ENCODE data around the gene TNS1.

Gene TNS1

GRCh38 chr2:217801711-217802110 is 201.1 kb downstream of the TNS1 start:
- DNase-seq (ENCODE audit: low read depth in 2 of 3, low spot score in 2 of 3): no peak

DNA sequence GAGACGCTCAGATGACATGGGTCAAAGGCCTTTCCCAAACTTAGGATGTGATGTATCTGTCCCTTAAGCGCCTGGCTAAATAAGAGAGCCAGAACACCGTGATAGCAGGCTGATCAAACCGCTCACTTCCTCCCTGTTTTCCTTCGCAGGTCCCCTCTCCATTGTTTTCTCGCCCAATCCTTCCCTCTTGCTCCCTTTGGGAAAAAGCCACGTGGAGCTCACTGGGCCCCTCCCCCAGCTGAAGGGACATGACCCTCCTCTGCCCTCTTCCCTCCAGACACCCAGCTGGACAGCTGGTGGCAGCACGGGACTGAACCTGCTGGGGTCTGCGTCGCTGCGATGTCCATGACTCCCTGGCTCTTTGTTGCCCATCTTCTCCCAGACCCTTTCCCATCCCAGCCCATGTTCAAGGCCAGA is 201.7 kb downstream of the TNS1 start:
- no peak for DNase-seq (ENCODE audit: low read depth in 2 of 3, low spot score in 2 of 3)

- no peak for DNase-seq (ENCODE audit: low read depth in 2 of 3, low spot score in 2 of 3)
Observed at GRCh38 chr2:217800433-217801114, 202.2 kb downstream of the TNS1 start.

GRCh38 chr2:217799563-217800432 is 203.0 kb downstream of the TNS1 start:
- DNase-seq (ENCODE audit: low read depth in 2 of 3, low spot score in 2 of 3): no peak

DNA sequence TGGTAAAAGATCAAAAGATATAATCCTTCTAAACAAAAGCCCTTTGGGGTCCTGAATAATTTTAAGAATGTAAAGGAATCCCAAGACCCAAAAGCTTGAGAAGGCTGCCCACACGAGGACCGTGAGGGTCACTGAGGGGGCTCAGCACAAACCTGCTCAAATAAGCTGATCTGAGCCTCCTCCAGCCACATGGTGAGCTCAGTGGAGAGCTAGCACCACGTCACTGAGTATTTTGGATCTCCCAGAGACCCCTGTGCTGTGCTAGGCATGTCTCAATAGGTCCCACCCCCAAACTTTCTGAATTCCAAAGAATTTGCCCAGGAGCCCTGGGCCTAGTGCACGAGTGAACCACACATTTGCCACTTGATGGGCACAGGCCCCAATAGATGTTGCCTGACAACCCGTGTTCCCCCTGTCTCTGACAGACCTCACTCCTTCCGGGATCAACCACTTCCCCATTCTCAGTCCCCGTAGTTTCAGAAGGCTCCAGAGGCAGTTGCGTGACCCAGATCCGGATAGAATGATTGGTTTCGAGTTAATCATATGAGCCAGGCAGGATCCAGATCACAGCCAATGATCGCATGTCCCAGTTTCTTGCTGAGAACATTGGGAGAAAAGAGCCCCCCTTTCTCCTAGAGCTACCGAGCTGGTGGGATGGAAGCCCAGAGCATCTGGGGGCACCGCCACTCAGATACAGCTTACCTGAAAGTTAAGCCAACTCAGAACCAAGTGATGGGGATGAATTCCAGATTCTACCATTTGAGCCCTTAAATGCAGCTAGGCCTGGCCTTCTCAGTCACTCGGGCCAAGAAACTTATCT is 203.8 kb downstream of the TNS1 start:
- no peak for DNase-seq (ENCODE audit: low read depth in 2 of 3, low spot score in 2 of 3)

GRCh38 chr2:217798191-217798590 is 204.6 kb downstream of the TNS1 start:
- no peak for DNase-seq (ENCODE audit: low read depth in 2 of 3, low spot score in 2 of 3)

DNA sequence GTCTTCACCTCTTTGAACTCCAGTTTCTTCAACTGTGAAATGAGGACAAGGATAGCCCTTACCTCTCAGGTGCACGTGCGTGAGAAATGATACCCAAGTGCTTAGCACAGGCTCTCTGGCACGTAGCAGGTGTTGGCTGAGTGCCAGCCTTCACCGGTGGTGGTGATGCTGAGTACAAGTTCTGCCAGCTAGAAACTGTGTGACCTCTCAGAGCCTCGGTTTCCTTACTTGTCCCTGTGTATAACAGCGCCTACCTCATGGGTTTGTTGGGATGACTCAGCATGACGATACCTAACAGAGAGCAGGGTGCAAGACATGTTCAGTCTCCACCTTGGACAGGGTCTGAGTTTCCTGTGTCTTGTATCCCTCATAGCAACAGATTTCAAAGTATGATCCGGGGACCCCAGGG is 205.1 kb downstream of the TNS1 start:
- no peak for DNase-seq (ENCODE audit: low read depth in 2 of 3, low spot score in 2 of 3)

GRCh38 chr2:217797165-217797564 is 205.6 kb downstream of the TNS1 start:
- no peak for DNase-seq (ENCODE audit: low read depth in 2 of 3, low spot score in 2 of 3)

DNA sequence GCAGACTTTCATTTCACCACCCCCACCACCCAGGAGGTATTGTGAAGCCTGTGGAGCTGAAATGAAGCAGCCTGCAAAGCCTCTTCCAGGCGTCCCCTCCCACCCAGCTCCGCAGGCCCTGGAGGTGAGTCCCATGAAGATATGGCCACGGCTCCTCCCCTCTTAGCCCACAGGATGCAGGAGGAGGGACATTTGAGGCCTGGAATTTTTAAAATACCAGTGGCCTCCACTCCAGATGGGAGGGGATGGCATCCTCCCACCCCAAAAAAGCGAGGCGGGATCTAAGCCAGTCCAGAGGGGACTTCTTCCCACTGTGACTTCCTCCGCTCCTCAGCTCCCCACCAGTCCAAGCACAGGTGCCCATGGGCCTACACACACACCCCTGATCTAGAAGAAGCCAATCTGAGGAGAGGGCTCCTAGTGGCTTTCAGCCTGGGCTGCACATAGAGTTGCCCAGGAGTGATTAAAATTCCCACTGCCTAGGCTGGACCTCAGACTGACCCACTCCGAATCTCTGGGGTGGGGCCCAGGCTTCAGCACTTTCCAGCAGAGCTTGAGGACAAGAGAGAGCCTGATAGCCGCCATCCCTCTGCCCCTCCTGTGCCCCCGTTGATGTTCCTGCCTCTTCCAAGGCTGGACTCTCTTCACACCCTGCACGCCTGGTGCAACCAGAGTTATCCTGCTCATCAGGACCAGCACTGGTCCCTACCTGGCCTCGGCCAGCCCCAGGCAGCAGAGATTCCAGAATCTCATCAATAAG is 206.9 kb downstream of the TNS1 start:
- DNase-seq (ENCODE audit: low read depth in 2 of 3, low spot score in 2 of 3): no peak

- no peak for DNase-seq (ENCODE audit: low read depth in 2 of 3, low spot score in 2 of 3)
Observed at GRCh38 chr2:217795067-217795466, 207.7 kb downstream of the TNS1 start.

- DNase-seq (ENCODE audit: low read depth in 2 of 3, low spot score in 2 of 3): no peak
Observed at GRCh38 chr2:217794133-217794986, 208.4 kb downstream of the TNS1 start.

DNA sequence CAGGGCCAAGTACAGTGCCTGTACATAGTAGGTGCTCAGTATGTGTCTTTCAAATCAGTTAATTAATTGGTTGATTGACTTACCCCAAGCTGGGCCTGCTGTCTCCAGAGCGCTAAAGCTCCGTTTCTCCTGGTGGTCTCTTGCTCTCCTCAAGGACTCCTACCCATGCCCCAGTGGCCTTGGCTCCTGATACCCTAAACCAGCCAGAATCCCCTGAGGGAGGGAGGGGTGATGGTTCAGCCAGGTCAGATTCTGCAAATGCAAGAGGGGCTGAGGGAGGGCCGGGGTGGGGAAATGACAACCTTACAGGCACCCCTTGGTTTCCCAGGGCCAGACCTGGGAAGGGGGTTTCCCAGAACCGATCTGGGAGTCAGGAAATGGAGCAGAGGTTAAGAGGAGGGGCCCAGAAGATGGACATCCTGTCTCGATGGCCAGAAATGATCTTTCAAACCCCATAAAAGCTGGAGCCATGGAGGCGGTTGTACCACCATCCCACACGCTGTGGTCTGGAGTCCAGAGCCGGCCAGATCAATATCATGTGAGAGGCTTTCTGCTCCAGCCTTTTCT is 209.1 kb downstream of the TNS1 start:
- DNase-seq (ENCODE audit: low read depth in 2 of 3, low spot score in 2 of 3): no peak

- DNase-seq (ENCODE audit: low read depth in 2 of 3, low spot score in 2 of 3): no peak
Observed at GRCh38 chr2:217792626-217793527, 209.9 kb downstream of the TNS1 start.

DNA sequence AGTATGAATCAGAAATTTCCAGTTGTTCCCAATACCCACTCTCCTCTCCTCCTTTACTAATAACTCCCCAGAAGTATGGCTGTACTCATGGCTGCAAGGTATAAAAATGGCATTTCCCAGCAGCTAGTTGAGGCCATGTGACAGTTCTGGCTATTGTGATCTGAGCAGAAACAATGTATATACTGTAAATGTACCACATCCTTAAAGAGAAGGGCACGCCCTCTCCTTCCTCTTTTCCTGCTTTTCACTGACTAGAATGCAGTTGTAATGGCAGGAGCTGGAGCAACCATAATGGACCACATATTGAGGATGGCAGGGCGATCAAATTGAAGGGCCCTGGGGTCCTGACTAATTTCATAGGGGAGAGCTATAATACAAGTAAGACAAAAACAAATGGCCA is 211.2 kb downstream of the TNS1 start:
- no peak for DNase-seq (ENCODE audit: low read depth in 2 of 3, low spot score in 2 of 3)

- DNase-seq (ENCODE audit: low read depth in 2 of 3, low spot score in 2 of 3): no peak
Observed at GRCh38 chr2:217790681-217791392, 212.0 kb downstream of the TNS1 start.

DNA sequence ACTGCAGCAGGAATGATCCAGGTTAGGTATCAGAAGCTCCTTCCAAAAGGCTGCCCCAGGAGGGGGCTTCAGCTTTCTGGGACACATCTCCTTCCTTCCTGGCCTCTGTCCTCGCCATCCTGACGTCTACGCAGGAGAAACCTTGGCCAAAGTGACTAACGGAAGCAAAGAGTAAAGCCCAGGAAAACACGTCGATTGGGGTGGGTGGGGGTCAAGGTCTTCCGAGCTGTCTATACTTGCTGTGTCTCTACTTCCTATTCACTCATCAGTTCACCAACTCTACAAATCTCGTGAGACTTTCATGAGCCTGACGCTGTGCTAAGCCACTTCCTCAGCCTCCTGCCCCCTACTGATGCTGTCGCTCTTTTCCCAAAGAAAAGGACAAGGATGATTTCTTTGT is 212.6 kb downstream of the TNS1 start:
- no peak for DNase-seq (ENCODE audit: low read depth in 2 of 3, low spot score in 2 of 3)

DNA sequence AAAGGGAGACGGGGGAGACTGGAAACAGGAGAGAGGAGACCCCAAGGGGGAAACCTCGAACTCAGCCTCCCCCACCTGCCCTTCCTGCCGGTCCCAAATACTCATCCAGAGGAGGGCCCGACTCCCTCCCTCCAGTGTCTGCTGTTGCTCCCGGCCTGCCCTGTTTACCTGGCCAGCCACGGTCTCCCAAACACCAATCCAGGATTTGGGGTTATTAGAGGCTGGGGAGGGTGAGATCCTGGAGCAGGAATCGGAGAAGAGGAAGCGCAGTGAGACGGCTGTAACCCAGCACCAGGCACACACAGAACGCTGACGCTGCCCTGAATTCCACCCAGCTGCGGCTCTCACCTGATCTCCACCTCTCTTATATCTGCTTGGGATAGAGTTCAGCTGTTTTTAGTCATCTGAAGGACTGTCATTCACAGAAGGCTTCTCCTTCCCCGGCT is 213.0 kb downstream of the TNS1 start:
- DNase-seq (ENCODE audit: low read depth in 2 of 3, low spot score in 2 of 3): no peak

Data from activated CD8-positive, alpha-beta memory T cell treated with anti-CD3 and anti-CD28 coated beads for 48 hours (primary cell).